Vagina (tissue), 2 donors: Measurements from ENCODE around the gene RCAN2. TPM values are rescaled to one million over a fixed set of nuclear protein-coding genes. Genes with fewer than 3 reads are reported as not detected.

Experiments used
- DNase-seq, 2 donors: peaks; one replicate each; pipeline ENCODE4 v3.0.0-alpha.2; 2017; ENCODE audit errors: extremely low spot score in 2 of 2
- H3K27ac ChIP-seq: fragments of 200-600 bp; sonication (generic); one replicate; pipeline ENCODE4 v1.5.1; 2019
- H3K27me3 ChIP-seq: fragments of 200-600 bp; sonication (generic); one replicate; pipeline ENCODE4 v1.5.1; 2019
- H3K36me3 ChIP-seq, 2 donors: fragments of 200-600 bp; sonication (generic); one replicate each; pipeline ENCODE4 v1.5.1; 2017 to 2019
- H3K4me1 ChIP-seq: fragments of 200-600 bp; sonication (generic); one replicate; pipeline ENCODE4 v1.5.1; 2019
- H3K4me3 ChIP-seq, 2 donors: fragments of 200-600 bp; sonication (generic); 1 replicate in 1 of 2; 2 replicates in 1 of 2; pipeline ENCODE4 v1.5.1; 2016 to 2019
- H3K9me3 ChIP-seq: fragments of 200-600 bp; sonication (generic); one replicate; pipeline ENCODE4 v1.5.1; 2019
- POLR2A ChIP-seq, 2 donors: fragments of 450-650 bp; IDR thresholded peaks; one replicate each; pipeline ENCODE4 v1.6.1; 2017; ENCODE audit warnings: antibody characterized with exemption in 2 of 2, mild to moderate bottlenecking in 2 of 2, moderate library complexity in 2 of 2
- POLR2AphosphoS5 ChIP-seq, 2 donors: sonication (generic); formaldehyde crosslinking; IDR thresholded peaks; one replicate each; pipeline ENCODE4 v1.9.0; 2017; ENCODE audit warnings: antibody characterized with exemption in 2 of 2, mild to moderate bottlenecking in 2 of 2, low read depth in 1 of 2; ENCODE audit not compliant: insufficient read depth in 1 of 2
- intact Hi-C: fragments of 100-400 bp; cut with DNase I; formaldehyde crosslinking; loops from one replicate; pipeline ENCODE4 v1.15.1; 2023
- total RNA-seq: library from RNA; depleted of rRNA; stranded (reverse); fragments of >200 nt; gene quantifications from one replicate; pipeline ENCODE4 v1.2.3, GENCODE V29; 2016
- TF ChIP-seq, protein P1 (sequence below), 3 experiments: fragments of 450-650 bp in 2 of 3; fragments of 200-600 bp in 1 of 3; sonication (generic) in 1 of 3; IDR thresholded peaks; one replicate each; pipeline ENCODE4 v1.5.1; 2017 to 2019; ENCODE audit warnings: antibody characterized with exemption in 3 of 3, mild to moderate bottlenecking in 2 of 3, moderate library complexity in 2 of 3

The RCAN2 gene
- total RNA-seq, 1 donor from 2014 or later, result 20.9 TPM

GRCh38 chr6:46201702-46202101, 289.5 kb downstream of the RCAN2 start:
- no peak overlapping the region for H3K4me3 ChIP-seq
- no peak for DNase-seq
- H3K9me3 ChIP-seq, result no peaks in the 10 kb centered on the region
- no peaks in the 10 kb centered on the region for H3K36me3 ChIP-seq
- TF ChIP-seq POLR2AphosphoS5 (IDR thresholded peaks at IDR 0.05; ENCODE audit: insufficient read depth in 1 of 2, low read depth in 1 of 2), result no peak
- TF ChIP-seq, protein P1, sequence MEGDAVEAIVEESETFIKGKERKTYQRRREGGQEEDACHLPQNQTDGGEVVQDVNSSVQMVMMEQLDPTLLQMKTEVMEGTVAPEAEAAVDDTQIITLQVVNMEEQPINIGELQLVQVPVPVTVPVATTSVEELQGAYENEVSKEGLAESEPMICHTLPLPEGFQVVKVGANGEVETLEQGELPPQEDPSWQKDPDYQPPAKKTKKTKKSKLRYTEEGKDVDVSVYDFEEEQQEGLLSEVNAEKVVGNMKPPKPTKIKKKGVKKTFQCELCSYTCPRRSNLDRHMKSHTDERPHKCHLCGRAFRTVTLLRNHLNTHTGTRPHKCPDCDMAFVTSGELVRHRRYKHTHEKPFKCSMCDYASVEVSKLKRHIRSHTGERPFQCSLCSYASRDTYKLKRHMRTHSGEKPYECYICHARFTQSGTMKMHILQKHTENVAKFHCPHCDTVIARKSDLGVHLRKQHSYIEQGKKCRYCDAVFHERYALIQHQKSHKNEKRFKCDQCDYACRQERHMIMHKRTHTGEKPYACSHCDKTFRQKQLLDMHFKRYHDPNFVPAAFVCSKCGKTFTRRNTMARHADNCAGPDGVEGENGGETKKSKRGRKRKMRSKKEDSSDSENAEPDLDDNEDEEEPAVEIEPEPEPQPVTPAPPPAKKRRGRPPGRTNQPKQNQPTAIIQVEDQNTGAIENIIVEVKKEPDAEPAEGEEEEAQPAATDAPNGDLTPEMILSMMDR (IDR thresholded peaks at IDR 0.05), result no peak
- no peak for TF ChIP-seq POLR2A (IDR thresholded peaks at IDR 0.05)
- H3K27ac ChIP-seq, result no peak overlapping the region
- H3K27me3 ChIP-seq, result no peaks in the 10 kb centered on the region
- intact Hi-C loops, result no loop called here
- no peaks in the 10 kb centered on the region for H3K4me1 ChIP-seq

- Histone ChIP-seq H3K9me3 (no peaks in the 10 kb centered on the region), H3K4me3 (no peak overlapping the region), H3K27me3 (no peaks in the 10 kb centered on the region), H3K36me3 (no peaks in the 10 kb centered on the region), H3K4me1 (no peaks in the 10 kb centered on the region), H3K27ac (no peak overlapping the region)
- no peak for DNase-seq
- TF ChIP-seq POLR2A (IDR thresholded peaks at IDR 0.05), result no peak
- no peak for TF ChIP-seq POLR2AphosphoS5 (IDR thresholded peaks at IDR 0.05; ENCODE audit: insufficient read depth in 1 of 2, low read depth in 1 of 2)
- intact Hi-C loops, result no loop called here
Observed at GRCh38 chr6:46199387-46199786, 291.9 kb downstream of the RCAN2 start.

- TF ChIP-seq POLR2AphosphoS5 (IDR thresholded peaks at IDR 0.05; ENCODE audit: insufficient read depth in 1 of 2, low read depth in 1 of 2) (no peak), POLR2A (IDR thresholded peaks at IDR 0.05) (no peak)
- TF ChIP-seq, protein P1 (IDR thresholded peaks at IDR 0.05), result no peak
- no peak for DNase-seq
- H3K36me3 ChIP-seq, result no peaks in the 10 kb centered on the region
- H3K4me1 ChIP-seq, result no peaks in the 10 kb centered on the region
- H3K27me3 ChIP-seq, result no peaks in the 10 kb centered on the region
- H3K9me3 ChIP-seq, result no peaks in the 10 kb centered on the region
- H3K27ac ChIP-seq, result no peak overlapping the region
- no peak overlapping the region for H3K4me3 ChIP-seq
- intact Hi-C loops, result no loop called here
Observed at GRCh38 chr6:46191961-46192360, 299.3 kb downstream of the RCAN2 start.

- Histone ChIP-seq H3K36me3 (no peaks in the 10 kb centered on the region), H3K4me3 (no peak overlapping the region), H3K4me1 (no peaks in the 10 kb centered on the region), H3K27ac (no peak overlapping the region), H3K27me3 (no peaks in the 10 kb centered on the region), H3K9me3 (no peaks in the 10 kb centered on the region)
- intact Hi-C loops, result no loop called here
- DNase-seq, result no peak
- TF ChIP-seq, protein P1 (IDR thresholded peaks at IDR 0.05), result no peak
- TF ChIP-seq POLR2AphosphoS5 (IDR thresholded peaks at IDR 0.05; ENCODE audit: insufficient read depth in 1 of 2, low read depth in 1 of 2), result no peak
- TF ChIP-seq POLR2A (IDR thresholded peaks at IDR 0.05), result no peak
Observed at GRCh38 chr6:46190889-46191288, 300.4 kb downstream of the RCAN2 start.

DNA sequence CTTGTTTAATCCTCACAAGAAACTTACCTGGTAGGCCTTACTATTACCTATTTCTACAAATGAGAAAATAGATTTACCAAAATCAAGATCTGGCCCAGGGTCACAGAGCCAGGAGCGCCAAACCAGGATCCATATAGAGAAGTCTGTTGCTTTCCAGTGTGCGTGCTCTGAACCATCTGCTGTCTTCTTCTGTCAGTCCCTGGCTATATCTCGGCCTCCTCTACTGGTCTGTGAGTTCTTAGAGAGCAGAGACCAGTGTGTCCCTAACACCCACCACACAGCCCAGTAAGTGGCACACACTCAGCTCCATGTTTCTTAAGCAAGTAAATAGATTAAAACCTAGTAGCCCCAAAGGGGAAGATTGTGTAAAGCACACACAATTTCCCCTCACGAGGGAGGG, 301.5 kb downstream of the RCAN2 start:
- H3K4me1 ChIP-seq, result no peaks in the 10 kb centered on the region
- no peak overlapping the region for H3K27ac ChIP-seq
- no peak for DNase-seq
- H3K9me3 ChIP-seq, result no peaks in the 10 kb centered on the region
- TF ChIP-seq POLR2AphosphoS5 (IDR thresholded peaks at IDR 0.05; ENCODE audit: insufficient read depth in 1 of 2, low read depth in 1 of 2) (no peak), POLR2A (IDR thresholded peaks at IDR 0.05) (no peak)
- TF ChIP-seq, protein P1 (IDR thresholded peaks at IDR 0.05), result no peak
- H3K4me3 ChIP-seq, result no peak overlapping the region
- no peaks in the 10 kb centered on the region for H3K36me3 ChIP-seq
- H3K27me3 ChIP-seq, result no peaks in the 10 kb centered on the region
- intact Hi-C loops, result no loop called here
